ENCODE measurements around the gene TRAPPC12. TPM values are rescaled to one million over a fixed set of nuclear protein-coding genes. Genes with fewer than 3 reads are reported as not detected.
"Not testable (repeated sequence)": the region's sequence is repeated elsewhere in the genome, so short reads cannot be mapped to it uniquely, and the experiment has no call there.

Gene TRAPPC12
- total RNA-seq, 1 experiment from 2014 or later = 85.0 TPM

GRCh38 chr2:3445891-3446290, 66.4 kb downstream of the TRAPPC12 start:
- intact Hi-C loops (cut with micrococcal nuclease; ENCODE audit: unreplicated experiment) = no loop called here
- Histone ChIP-seq H3K4me1 (no peaks in the 10 kb centered on the region), H3K4me3 (ENCODE audit: low read depth, low read length) (no peak overlapping the region), H3K27me3 (replicated peaks; ENCODE audit: control insufficient read depth, insufficient read depth, low read length) (no peaks in the 10 kb centered on the region), H3K9me3 (no peaks in the 10 kb centered on the region), H3K36me3 (ENCODE audit: control insufficient read depth, insufficient read depth, low read length) (peaks cover 6% of the 10 kb centered on the region)
- Mint-ChIP-seq H3K36me3 (ENCODE audit: insufficient read depth, unreplicated experiment) (peaks cover 35% of the 10 kb centered on the region), H3K4me3 (ENCODE audit: unreplicated experiment) (no peak overlapping the region), H3K9me3 (ENCODE audit: unreplicated experiment) (no peaks in the 10 kb centered on the region), H3K27me3 (ENCODE audit: insufficient read depth, unreplicated experiment) (no peaks in the 10 kb centered on the region), H3K4me1 (ENCODE audit: low read depth, unreplicated experiment) (no peaks in the 10 kb centered on the region), H3K27ac (ENCODE audit: unreplicated experiment) (no peak overlapping the region)
- ChIA-PET CTCF (no interaction called here), POLR2A (no interaction called here)
- DNase-seq = no peak
- BruUV-seq (replicated peaks) = no TSS peak
- TF ChIP-seq CTCF (IDR thresholded peaks at IDR 0.05; ENCODE audit: insufficient read depth in 1 of 2, low read depth in 1 of 2, low read length in 1 of 2, severe bottlenecking in 1 of 2, unreplicated experiment in 1 of 2) = no peak

- H3K4me1 ChIP-seq = no peaks in the 10 kb centered on the region
- H3K36me3 Mint-ChIP-seq (ENCODE audit: insufficient read depth, unreplicated experiment) = peaks cover 34% of the 10 kb centered on the region
- CTCF ChIA-PET = no interaction called here
- H3K4me3 ChIP-seq (ENCODE audit: low read depth, low read length) = no peak overlapping the region
- POLR2A ChIA-PET = interaction anchor here (0.6 kb wide), 1 partner anchor 40 kb away, joined by 3 read pairs; no protein-coding TSS in a partner anchor
- intact Hi-C loops (cut with micrococcal nuclease; ENCODE audit: unreplicated experiment) = no loop called here
- no peaks in the 10 kb centered on the region for H3K9me3 Mint-ChIP-seq (ENCODE audit: unreplicated experiment)
- peaks cover 6% of the 10 kb centered on the region for H3K36me3 ChIP-seq (ENCODE audit: control insufficient read depth, insufficient read depth, low read length)
- no peak overlapping the region for H3K27ac Mint-ChIP-seq (ENCODE audit: unreplicated experiment)
- H3K4me3 Mint-ChIP-seq (ENCODE audit: unreplicated experiment) = no peak overlapping the region
- no peaks in the 10 kb centered on the region for H3K9me3 ChIP-seq
- no peak for TF ChIP-seq CTCF (IDR thresholded peaks at IDR 0.05; ENCODE audit: insufficient read depth in 1 of 2, low read depth in 1 of 2, low read length in 1 of 2, severe bottlenecking in 1 of 2, unreplicated experiment in 1 of 2)
- no peaks in the 10 kb centered on the region for H3K4me1 Mint-ChIP-seq (ENCODE audit: low read depth, unreplicated experiment)
- no TSS peak for BruUV-seq (replicated peaks)
- H3K27me3 Mint-ChIP-seq (ENCODE audit: insufficient read depth, unreplicated experiment) = no peaks in the 10 kb centered on the region
- no peak for DNase-seq
- no peaks in the 10 kb centered on the region for H3K27me3 ChIP-seq (replicated peaks; ENCODE audit: control insufficient read depth, insufficient read depth, low read length)
Measured at GRCh38 chr2:3446381-3446780, 66.9 kb downstream of the TRAPPC12 start.

GRCh38 chr2:3447186-3447585, 67.7 kb downstream of the TRAPPC12 start:
- H3K4me3 ChIP-seq (ENCODE audit: low read depth, low read length); CTCF ChIA-PET; H3K27me3 Mint-ChIP-seq (ENCODE audit: insufficient read depth, unreplicated experiment); H3K9me3 ChIP-seq; H3K27me3 ChIP-seq (replicated peaks; ENCODE audit: control insufficient read depth, insufficient read depth, low read length); H3K4me3 Mint-ChIP-seq (ENCODE audit: unreplicated experiment); H3K27ac Mint-ChIP-seq (ENCODE audit: unreplicated experiment); intact Hi-C loops (cut with micrococcal nuclease; ENCODE audit: unreplicated experiment); H3K36me3 ChIP-seq (ENCODE audit: control insufficient read depth, insufficient read depth, low read length); DNase-seq; POLR2A ChIA-PET; BruUV-seq (replicated peaks); H3K4me1 Mint-ChIP-seq (ENCODE audit: low read depth, unreplicated experiment); H3K9me3 Mint-ChIP-seq (ENCODE audit: unreplicated experiment); H3K4me1 ChIP-seq: not testable (repeated sequence)
- H3K36me3 Mint-ChIP-seq (ENCODE audit: insufficient read depth, unreplicated experiment) = peaks cover 29% of the 10 kb centered on the region

GRCh38 chr2:3447789-3448317, 68.4 kb downstream of the TRAPPC12 start:
- no peaks in the 10 kb centered on the region for H3K27me3 ChIP-seq (replicated peaks; ENCODE audit: control insufficient read depth, insufficient read depth, low read length)
- H3K4me3 ChIP-seq (ENCODE audit: low read depth, low read length) = no peak overlapping the region
- ChIA-PET CTCF (no interaction called here), POLR2A (no interaction called here)
- H3K36me3 Mint-ChIP-seq (ENCODE audit: insufficient read depth, unreplicated experiment) = peaks cover 29% of the 10 kb centered on the region
- no peaks in the 10 kb centered on the region for H3K9me3 ChIP-seq
- no peak for DNase-seq
- BruUV-seq (replicated peaks) = no TSS peak
- H3K27ac Mint-ChIP-seq (ENCODE audit: unreplicated experiment) = no peak overlapping the region
- no peaks in the 10 kb centered on the region for H3K27me3 Mint-ChIP-seq (ENCODE audit: insufficient read depth, unreplicated experiment)
- no peaks in the 10 kb centered on the region for H3K9me3 Mint-ChIP-seq (ENCODE audit: unreplicated experiment)
- H3K36me3 ChIP-seq (ENCODE audit: control insufficient read depth, insufficient read depth, low read length) = peaks cover 6% of the 10 kb centered on the region
- H3K4me1 Mint-ChIP-seq (ENCODE audit: low read depth, unreplicated experiment) = no peaks in the 10 kb centered on the region
- no peak overlapping the region for H3K4me3 Mint-ChIP-seq (ENCODE audit: unreplicated experiment)
- intact Hi-C loops (cut with micrococcal nuclease; ENCODE audit: unreplicated experiment) = no loop called here
- TF ChIP-seq CTCF (IDR thresholded peaks at IDR 0.05; ENCODE audit: insufficient read depth in 1 of 2, low read depth in 1 of 2, low read length in 1 of 2, severe bottlenecking in 1 of 2, unreplicated experiment in 1 of 2) = no peak
- H3K4me1 ChIP-seq = no peaks in the 10 kb centered on the region

- H3K4me3 Mint-ChIP-seq (ENCODE audit: unreplicated experiment); BruUV-seq (replicated peaks); H3K9me3 Mint-ChIP-seq (ENCODE audit: unreplicated experiment); intact Hi-C loops (cut with micrococcal nuclease; ENCODE audit: unreplicated experiment); H3K27ac Mint-ChIP-seq (ENCODE audit: unreplicated experiment); H3K9me3 ChIP-seq; H3K27me3 ChIP-seq (replicated peaks; ENCODE audit: control insufficient read depth, insufficient read depth, low read length); H3K4me1 ChIP-seq; H3K27me3 Mint-ChIP-seq (ENCODE audit: insufficient read depth, unreplicated experiment); H3K4me1 Mint-ChIP-seq (ENCODE audit: low read depth, unreplicated experiment); CTCF ChIA-PET; H3K4me3 ChIP-seq (ENCODE audit: low read depth, low read length); POLR2A ChIA-PET; H3K36me3 ChIP-seq (ENCODE audit: control insufficient read depth, insufficient read depth, low read length); DNase-seq: not testable (repeated sequence)
- H3K36me3 Mint-ChIP-seq (ENCODE audit: insufficient read depth, unreplicated experiment) = peaks cover 29% of the 10 kb centered on the region
Measured at GRCh38 chr2:3448441-3448911, 69.0 kb downstream of the TRAPPC12 start.

Data from Caco-2 (cell line).